Motor neuron (in vitro differentiated cells): ENCODE measurements around the gene TKT. TPM values are rescaled to one million over a fixed set of nuclear protein-coding genes. Genes with fewer than 3 reads are reported as not detected.

Experiments
- ATAC-seq, 8 experiments: fragments of 200-7000 bp; cut with Tn5 transposase; replicated peaks in 6 of 8; 2 replicates each; pipeline ENCODE4 v1.8.0; 2021; ENCODE audit warnings: mild to moderate bottlenecking in 8 of 8, moderate library complexity in 8 of 8
- H3K27ac ChIP-seq, 2 donors: fragments of 250-450 bp; sonication (Bioruptor Pico); 2 replicates each; pipeline ENCODE4 v1.9.0; 2021; ENCODE audit warnings: antibody characterized with exemption in 2 of 2, mild to moderate bottlenecking in 2 of 2, moderate library complexity in 1 of 2
- H3K4me1 ChIP-seq, 2 donors: fragments of 250-450 bp; sonication (Bioruptor Pico); replicated peaks in 1 of 2; 2 replicates each; pipeline ENCODE4 v1.6.1; 2021; ENCODE audit warnings: antibody characterized with exemption in 2 of 2, mild to moderate bottlenecking in 2 of 2, moderate library complexity in 1 of 2
- H3K4me3 ChIP-seq, 5 donors: fragments of 250-450 bp; sonication (Bioruptor Pico); 2 replicates each; pipeline ENCODE4 v1.9.0; 2021; ENCODE audit warnings: antibody characterized with exemption in 5 of 5, mild to moderate bottlenecking in 5 of 5, moderate library complexity in 4 of 5
- WGBS, 10 experiments: fragments of 450-650 bp; shearing (Covaris generic); methylation state at CpG; one replicate each; pipeline ENCODE4 v1.0.0; 2022; 5-methylcytosine and 5-hydroxymethylcytosine counted together
- in situ Hi-C, 9 experiments: fragments of 400-800 bp; cut with MboI; loops; one replicate each; pipeline ENCODE4 v1.15.0; 2021; ENCODE audit warnings: low sequenced_read_pairs in 9 of 9, low pct_unique_long_range_greater_than_20kb in 2 of 9; ENCODE audit not compliant: unreplicated experiment in 9 of 9
- total RNA-seq, 8 experiments: library from RNA; unstranded; fragments of 300-600 nt; gene quantifications; 2 replicates each; pipeline versions ENCODE4 v1.2.3 to v1.2.4, GENCODE V29; 2022

The TKT gene
- total RNA-seq, 8 experiments from 2014 or later = 87.0 to 697 (median 139) TPM

DNA sequence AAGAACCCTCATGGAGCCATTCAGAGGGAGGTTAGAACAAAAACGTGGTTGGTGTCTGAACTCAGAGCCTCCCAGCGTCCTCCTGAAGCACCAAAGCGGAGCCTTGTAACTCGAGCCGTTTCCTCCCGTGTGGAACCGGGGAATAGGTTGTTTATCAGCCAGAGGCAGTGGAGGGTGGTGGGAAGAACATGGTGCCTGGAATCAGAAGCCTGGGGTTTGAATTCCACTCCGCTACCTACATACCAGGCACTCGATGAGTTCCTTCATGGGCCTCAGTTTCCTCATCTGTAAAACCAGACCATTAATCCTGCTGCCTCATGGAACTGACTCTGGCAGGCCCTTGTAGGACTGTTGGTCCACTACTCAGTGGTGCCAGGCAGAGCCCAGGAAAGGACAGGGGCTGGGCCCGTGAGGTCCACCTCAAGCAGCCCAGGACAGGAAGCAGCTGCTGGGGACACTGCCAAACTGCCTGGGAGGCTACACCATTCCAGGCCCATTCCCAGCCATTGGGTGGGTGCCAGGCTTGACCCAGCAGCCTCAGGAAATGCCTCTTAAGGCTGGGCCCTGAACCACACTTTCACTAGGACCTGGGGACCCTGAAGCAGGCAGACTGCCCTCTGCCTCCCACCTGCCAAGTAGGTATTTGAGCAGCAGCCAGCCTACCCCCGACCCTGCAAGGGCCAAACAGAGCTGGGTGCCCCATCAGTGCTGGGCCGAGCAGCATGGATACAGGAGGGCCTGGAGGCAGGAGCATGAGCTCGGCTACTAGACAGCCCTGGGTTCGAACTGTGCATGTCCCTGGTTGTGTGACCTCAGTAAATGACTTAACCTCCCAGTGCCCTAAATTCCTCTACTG, 61.4 kb downstream of the TKT start:
- 50 to 100% (median 80%) methylated on average over 1 to 6 of the region's 14 CpGs; no CpG with 5 or more reads in 3 of the 10 experiments for WGBS, 10 experiments
- no peak for ATAC-seq
- H3K4me3 ChIP-seq = no peak overlapping the region
- no peaks in the 10 kb centered on the region for H3K4me1 ChIP-seq
- no peak overlapping the region for H3K27ac ChIP-seq
- in situ Hi-C loops = loop anchor here in 3 of 9 experiments (10.0 kb wide), 2 partner anchors 60 to 80 kb away; partner anchors contain the start of gene RFT1 (in 1 of the 3)

DNA sequence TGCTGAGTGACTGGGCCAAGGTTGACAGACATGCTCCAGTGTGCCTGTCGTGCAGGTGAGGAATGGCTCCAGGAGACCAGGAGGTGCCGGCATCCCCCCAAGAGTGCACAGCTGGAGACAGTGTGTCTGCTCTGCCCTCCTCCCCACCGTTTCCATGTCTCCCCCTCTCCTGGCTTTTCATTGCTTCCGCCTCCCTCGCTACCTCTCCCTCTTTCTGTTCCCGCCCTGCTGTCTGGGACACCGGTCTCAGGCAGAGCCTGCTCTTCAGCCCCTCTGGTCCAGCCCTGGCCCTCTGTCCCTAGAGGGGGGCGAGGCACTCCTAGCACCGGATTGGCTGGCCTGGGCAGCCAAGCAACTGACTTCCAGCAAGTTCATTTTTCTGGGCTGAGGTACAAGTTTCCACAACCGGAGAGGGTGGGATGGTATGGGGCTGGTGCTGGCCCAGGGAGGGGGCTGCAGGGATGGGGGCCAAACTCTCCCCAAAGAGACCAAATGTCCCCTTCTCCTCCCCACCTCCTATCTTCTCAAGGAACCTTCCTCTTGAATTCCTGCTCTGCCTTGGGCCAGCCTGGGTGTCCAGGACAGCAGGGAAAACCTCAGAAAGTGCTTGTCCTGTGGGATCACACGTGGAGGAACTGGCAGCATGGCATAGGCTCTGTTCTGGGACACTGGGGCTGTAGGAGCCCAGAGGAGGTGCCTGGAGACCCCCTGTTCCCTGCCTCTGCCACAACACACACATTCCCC, 62.2 kb downstream of the TKT start:
- Histone ChIP-seq H3K4me1 (no peaks in the 10 kb centered on the region), H3K27ac (no peak overlapping the region), H3K4me3 (no peak overlapping the region)
- ATAC-seq = peak in 2 of 8 experiments; percentile 11 to 45
- 20 to 64% (median 48%) methylated on average over 1 to 7 of the region's 11 CpGs; no CpG with 5 or more reads in 6 of the 10 experiments for WGBS, 10 experiments
- in situ Hi-C loops = loop anchor here in 3 of 9 experiments (10.0 kb wide), 2 partner anchors 59 to 79 kb away; partner anchors contain the start of gene RFT1 (in 1 of the 3)

DNA sequence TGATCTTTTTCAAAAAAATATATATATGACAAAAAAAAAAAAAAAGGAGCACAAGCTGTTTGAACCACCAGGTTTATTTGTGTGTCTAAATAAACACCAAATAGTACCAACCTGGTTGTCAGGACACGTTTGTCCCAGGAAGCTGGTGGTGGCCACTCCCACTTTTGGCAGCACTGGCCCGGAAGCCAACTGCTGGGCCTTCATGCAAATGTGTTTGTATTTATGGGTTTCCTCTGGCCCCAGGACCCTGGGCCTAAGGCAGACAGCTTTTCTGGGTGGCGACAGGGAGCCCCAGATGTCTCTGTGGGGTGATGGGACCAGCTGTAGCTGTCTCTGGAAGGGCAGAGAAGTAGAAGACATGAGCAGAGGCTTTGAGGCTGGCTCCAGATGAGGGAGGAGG, 63.2 kb downstream of the TKT start:
- WGBS, 10 experiments = 20 to 84% (median 41%) methylated on average over 1 to 3 of the region's 3 CpGs; no CpG with 5 or more reads in 4 of the 10 experiments
- in situ Hi-C loops = loop anchor here in 3 of 9 experiments (10.0 kb wide), 2 partner anchors 58 to 78 kb away; partner anchors contain the start of gene RFT1 (in 1 of the 3)
- peak in 3 of 8 experiments; percentile 7 to 33 (median 8) for ATAC-seq

DNA sequence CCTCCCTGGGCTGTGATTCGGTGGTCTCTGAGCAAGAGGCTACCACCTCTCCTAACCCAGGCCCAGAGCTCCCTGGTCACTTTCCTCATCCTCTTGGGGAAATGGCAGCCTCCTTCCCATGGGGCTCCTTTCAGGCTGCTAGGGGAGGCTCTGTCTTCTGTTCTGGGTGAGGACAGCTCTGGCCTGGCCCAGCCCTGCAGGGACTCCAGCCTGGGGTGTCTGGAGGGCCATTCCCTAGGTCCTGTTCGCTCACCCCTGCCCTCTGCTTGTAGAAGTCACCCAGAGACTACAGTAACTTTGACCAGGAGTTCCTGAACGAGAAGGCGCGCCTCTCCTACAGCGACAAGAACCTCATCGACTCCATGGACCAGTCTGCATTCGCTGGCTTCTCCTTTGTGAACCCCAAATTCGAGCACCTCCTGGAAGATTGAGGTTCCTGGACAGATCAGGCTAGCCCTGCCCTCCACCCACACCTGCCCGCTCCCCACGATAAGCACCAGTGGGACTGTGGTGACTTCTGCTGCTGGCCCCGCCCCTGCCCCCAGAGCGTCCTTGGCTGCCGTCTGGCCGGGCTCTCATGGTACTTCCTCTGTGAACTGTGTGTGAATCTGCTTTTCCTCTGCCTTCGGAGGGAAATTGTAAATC, 63.9 kb downstream of the TKT start:
- Histone ChIP-seq H3K4me3 (no peak overlapping the region), H3K27ac (no peak overlapping the region), H3K4me1 (no peaks in the 10 kb centered on the region)
- no peak for ATAC-seq
- in situ Hi-C loops = loop anchor here in 3 of 9 experiments (10.0 kb wide), 2 partner anchors 57 to 77 kb away; partner anchors contain the start of gene RFT1 (in 1 of the 3)
- WGBS, 10 experiments = 67 to 100% (median 100%) methylated on average over 1 to 7 of the region's 16 CpGs; no CpG with 5 or more reads in 4 of the 10 experiments

More for the DNA sequence above, 63.2 kb downstream of the TKT start:
- Histone ChIP-seq H3K4me3 (no peak overlapping the region), H3K4me1 (no peaks in the 10 kb centered on the region), H3K27ac (no peak overlapping the region)

DNA sequence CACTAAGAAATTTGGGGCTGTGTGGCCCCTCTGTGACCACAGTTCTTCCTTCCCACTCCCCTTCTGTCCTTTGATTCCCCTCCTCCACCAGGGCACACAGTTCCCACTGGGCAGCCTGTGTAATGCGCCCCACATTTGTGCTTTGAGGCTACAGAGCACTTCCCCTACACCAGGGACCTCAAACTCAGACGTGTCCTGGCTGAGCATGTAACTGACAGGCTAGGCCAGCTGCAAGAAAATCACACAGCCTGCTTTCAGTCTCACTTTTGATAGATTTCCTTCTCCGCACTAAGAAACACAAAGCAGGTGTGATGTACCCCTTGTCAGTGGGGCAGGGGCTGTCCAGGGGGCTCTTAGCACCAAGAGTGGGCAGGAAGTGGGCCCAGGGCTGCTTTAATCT, 65.2 kb downstream of the TKT start:
- Histone ChIP-seq H3K4me1 (no peaks in the 10 kb centered on the region), H3K27ac (no peak overlapping the region), H3K4me3 (no peak overlapping the region)
- ATAC-seq = no peak
- 86 to 100% (median 100%) methylated on average over 1 to 2 of the region's 3 CpGs; no CpG with 5 or more reads in 6 of the 10 experiments for WGBS, 10 experiments
- in situ Hi-C loops = loop anchor here in 3 of 9 experiments (10.0 kb wide), 2 partner anchors 56 to 76 kb away; partner anchors contain the start of gene RFT1 (in 1 of the 3)

DNA sequence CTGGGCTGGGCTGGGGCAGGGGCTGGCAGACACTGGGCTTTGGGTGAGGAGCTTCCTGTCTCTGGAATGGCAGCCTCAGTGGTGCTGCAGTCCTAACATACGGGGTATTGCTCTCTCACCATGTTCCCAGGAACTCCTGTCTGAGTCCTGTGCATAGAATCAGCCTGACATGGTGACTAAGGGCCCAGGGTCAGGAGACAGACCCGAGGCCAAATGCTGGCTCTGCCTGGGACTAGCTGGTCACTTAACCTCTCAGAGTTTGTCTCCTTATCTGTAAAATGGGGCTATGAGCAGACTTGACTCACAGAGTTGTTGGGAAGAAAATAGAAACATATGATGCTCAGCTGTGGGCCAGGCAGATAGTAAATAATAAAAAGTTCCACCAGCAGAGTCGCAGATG, 66.5 kb downstream of the TKT start:
- Histone ChIP-seq H3K4me3 (no peak overlapping the region), H3K4me1 (no peaks in the 10 kb centered on the region), H3K27ac (no peak overlapping the region)
- 67 to 83% methylated on average over 1 to 3 of the region's 3 CpGs; no CpG with 5 or more reads in 8 of the 10 experiments for WGBS, 10 experiments
- in situ Hi-C loops = no loop called here
- ATAC-seq = no peak

DNA sequence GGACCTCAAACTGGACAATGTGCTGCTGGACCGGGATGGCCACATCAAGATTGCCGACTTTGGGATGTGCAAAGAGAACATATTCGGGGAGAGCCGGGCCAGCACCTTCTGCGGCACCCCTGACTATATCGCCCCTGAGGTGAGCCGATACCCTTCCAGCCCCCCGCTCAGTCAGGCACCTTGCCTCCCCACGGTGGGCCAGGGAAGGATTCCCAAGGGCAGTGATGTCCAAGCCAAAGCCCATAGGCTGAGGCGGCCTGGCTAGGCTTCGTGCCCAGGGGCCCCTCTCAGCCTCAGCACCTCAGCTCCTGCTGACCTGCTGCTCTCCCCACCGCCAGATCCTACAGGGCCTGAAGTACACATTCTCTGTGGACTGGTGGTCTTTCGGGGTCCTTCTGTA, 67.1 kb downstream of the TKT start:
- in situ Hi-C loops = no loop called here
- H3K4me3 ChIP-seq = no peak overlapping the region
- 79 to 100% (median 91%) methylated on average over 3 to 9 of the region's 13 CpGs; no CpG with 5 or more reads in 5 of the 10 experiments for WGBS, 10 experiments

DNA sequence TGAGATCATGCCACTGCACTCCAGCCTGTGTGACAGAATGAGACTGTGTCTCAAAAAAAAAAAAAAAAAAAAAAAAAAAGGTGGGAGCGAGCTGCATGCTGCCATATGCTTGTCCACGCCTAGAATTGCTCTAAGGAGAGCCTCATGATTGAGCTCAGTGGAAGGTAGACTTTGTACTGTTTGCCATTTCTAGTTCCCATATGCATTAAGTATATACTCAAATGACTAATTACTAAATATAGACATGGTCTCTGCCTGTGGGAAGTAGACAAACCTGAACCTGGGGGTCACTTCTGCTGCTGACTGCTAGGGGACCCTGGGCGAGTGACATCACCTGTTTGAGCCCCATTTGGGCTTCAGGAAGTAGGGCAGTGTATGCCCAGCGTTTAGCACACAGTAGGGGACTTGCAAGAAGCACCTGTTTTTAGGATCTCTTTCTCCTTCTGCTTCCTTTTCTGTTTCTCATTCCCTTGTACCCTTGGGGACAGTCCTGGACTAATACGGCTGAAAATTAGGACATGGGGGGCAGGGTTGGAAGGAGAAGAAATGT, 67.6 kb downstream of the TKT start:
- WGBS, 10 experiments = 71 to 90% (median 78%) methylated on average over 1 to 5 of the region's 5 CpGs; no CpG with 5 or more reads in 3 of the 10 experiments
- H3K27ac ChIP-seq = no peak overlapping the region
- no peaks in the 10 kb centered on the region for H3K4me1 ChIP-seq
- in situ Hi-C loops = no loop called here
- no peak overlapping the region for H3K4me3 ChIP-seq
- no peak for ATAC-seq

More for the DNA sequence above, 67.1 kb downstream of the TKT start:
- Histone ChIP-seq H3K27ac (no peak overlapping the region), H3K4me1 (no peaks in the 10 kb centered on the region)
- ATAC-seq = no peak

DNA sequence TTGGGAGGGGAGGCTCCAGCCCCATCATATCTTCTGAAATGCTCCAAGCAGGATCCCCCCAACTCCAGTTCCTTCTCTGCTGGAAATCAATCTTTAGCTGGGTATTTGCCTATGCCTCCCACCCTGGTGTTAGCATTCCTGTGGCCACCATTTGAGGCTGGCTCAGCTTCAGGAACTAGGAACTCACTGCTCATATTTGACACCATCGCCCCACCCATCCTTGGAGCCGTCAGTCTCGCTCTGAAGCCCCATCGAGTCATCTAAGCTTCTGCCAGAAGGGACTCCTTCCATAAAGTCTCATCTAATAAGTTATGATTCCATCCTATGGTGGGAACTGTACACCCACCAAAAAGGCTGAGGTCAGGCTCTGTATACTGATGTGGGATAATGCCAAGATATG, 68.4 kb downstream of the TKT start:
- H3K4me1 ChIP-seq = no peaks in the 10 kb centered on the region
- in situ Hi-C loops = no loop called here
- H3K4me3 ChIP-seq = no peak overlapping the region
- no peak overlapping the region for H3K27ac ChIP-seq
- ATAC-seq = peak in 1 of 8 experiments; percentile 23
- WGBS, 10 experiments = 92 to 100% (median 100%) methylated on average over 1 to 3 of the region's 4 CpGs; no CpG with 5 or more reads in 7 of the 10 experiments

DNA sequence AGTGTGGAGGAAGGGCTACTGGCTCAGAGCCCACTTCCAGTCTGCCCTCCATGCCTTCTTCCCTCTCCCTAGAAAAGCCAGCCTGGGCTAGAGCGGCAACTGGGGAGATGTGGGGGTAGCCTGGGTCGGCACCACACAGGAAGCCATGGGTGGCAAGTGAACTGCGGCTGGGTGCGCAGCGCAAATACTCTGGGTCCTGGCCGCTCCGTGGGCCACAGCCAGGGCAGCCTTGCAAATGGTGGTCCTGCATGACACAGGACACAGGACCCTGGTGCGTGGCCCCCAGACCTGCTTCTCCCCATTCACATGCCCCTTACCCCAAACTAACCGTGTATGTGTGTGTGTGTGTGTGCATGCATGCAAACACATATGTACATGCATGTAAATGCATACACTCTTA, 69.1 kb downstream of the TKT start:
- in situ Hi-C loops = no loop called here
- H3K4me3 ChIP-seq = no peak overlapping the region
- H3K4me1 ChIP-seq = no peaks in the 10 kb centered on the region
- H3K27ac ChIP-seq = no peak overlapping the region
- whole genome bisulfite sequencing, 10 experiments = 80 to 100% methylated on average over 2 to 6 of the region's 9 CpGs; no CpG with 5 or more reads in 8 of the 10 experiments
- no peak for ATAC-seq

DNA sequence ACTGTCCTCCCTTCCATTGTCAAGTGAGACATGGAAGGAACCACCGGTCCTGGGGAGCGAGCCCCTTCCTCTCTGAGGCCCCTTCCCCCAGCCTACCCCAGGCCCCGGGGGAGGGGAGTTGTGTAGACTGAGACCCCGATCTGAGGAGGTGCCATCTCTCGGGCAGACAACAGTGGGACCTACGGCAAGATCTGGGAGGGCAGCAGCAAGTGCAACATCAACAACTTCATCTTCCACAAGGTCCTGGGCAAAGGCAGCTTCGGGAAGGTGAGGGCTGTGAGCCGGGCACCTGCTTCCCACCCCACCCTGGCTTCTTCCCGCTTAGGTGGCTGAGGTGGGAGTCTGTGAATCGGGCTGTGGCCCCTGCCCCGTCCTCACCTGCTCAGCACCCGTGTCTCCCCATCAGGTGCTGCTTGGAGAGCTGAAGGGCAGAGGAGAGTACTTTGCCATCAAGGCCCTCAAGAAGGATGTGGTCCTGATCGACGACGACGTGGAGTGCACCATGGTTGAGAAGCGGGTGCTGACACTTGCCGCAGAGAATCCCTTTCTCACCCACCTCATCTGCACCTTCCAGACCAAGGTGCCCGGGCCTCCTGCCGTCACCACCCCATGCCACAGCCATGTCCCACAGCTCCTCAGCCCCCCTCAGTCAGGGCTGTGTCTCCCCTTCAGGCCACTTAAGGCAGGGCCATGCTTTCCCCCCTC, 69.9 kb downstream of the TKT start:
- in situ Hi-C loops = no loop called here
- Histone ChIP-seq H3K4me1 (no peaks in the 10 kb centered on the region), H3K27ac (no peak overlapping the region), H3K4me3 (no peak overlapping the region)
- 88 to 100% (median 93%) methylated on average over 1 to 7 of the region's 20 CpGs; no CpG with 5 or more reads in 7 of the 10 experiments for WGBS, 10 experiments
- no peak for ATAC-seq

DNA sequence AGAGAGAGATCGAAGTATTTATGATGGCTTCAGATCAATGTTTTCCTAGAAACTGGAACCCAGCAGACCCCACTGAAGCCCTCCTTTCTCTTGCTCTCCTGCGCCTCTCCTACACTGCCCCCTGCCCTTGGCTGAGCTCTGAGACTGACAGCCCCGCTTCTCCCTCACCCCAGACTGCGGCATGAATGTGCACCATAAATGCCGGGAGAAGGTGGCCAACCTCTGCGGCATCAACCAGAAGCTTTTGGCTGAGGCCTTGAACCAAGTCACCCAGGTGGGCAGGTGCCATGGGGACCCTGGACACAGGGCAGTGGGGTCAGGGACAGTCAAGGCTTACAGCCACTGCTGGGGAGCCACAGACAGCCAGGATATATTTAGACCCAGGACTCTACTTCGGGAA, 71.1 kb downstream of the TKT start:
- no peak for ATAC-seq
- Histone ChIP-seq H3K27ac (no peak overlapping the region), H3K4me3 (no peak overlapping the region), H3K4me1 (no peaks in the 10 kb centered on the region)
- in situ Hi-C loops = no loop called here
- WGBS, 10 experiments = 57 to 100% (median 98%) methylated on average over 1 to 6 of the region's 7 CpGs; no CpG with 5 or more reads in 5 of the 10 experiments
